Small intestine (tissue), 7 donors: Measurements from ENCODE around the gene RAC3. TPM values are rescaled to one million over a fixed set of nuclear protein-coding genes. Genes with fewer than 3 reads are reported as not detected.

Experiments used
- DNase-seq, 2 donors: peaks; one replicate each; pipeline versions ENCODE4 v3.0.0 to v3.0.0-alpha.2; 2013
- FAIRE-seq: peaks from 2 replicates; lab custom pipeline; 2012; peaks lifted over from hg19 to GRCh38; lab: Jason Lieb, UNC
- H3K27ac ChIP-seq, 3 donors: one replicate each; pipeline ENCODE4 v1.5.1; 2013; ENCODE audit warnings: low read length in 2 of 3, mild to moderate bottlenecking in 2 of 3, control low read depth in 1 of 3, inconsistent platforms in 1 of 3, low read depth in 1 of 3, moderate library complexity in 1 of 3
- H3K27me3 ChIP-seq, 3 donors: one replicate each; pipeline ENCODE4 v1.6.1; 2013; ENCODE audit warnings: low read length in 3 of 3, inconsistent platforms in 1 of 3; ENCODE audit not compliant: control insufficient read depth in 3 of 3, insufficient read depth in 3 of 3
- H3K36me3 ChIP-seq, 3 donors: one replicate each; pipeline ENCODE4 v1.6.1; 2013; ENCODE audit warnings: low read length in 3 of 3, inconsistent platforms in 1 of 3, low read depth in 1 of 3, mild to moderate bottlenecking in 1 of 3, moderate library complexity in 1 of 3; ENCODE audit not compliant: control insufficient read depth in 3 of 3, insufficient read depth in 2 of 3
- H3K4me1 ChIP-seq, 3 donors: one replicate each; pipeline ENCODE4 v1.6.1; 2013; ENCODE audit warnings: low read length in 2 of 3, inconsistent platforms in 1 of 3, low read depth in 1 of 3, mild to moderate bottlenecking in 1 of 3, moderate library complexity in 1 of 3; ENCODE audit not compliant: control insufficient read depth in 3 of 3, insufficient read depth in 2 of 3
- H3K4me3 ChIP-seq, 3 donors: one replicate each; pipeline ENCODE4 v1.5.1; 2013; ENCODE audit warnings: low read length in 3 of 3, control low read depth in 1 of 3, inconsistent platforms in 1 of 3, low read depth in 1 of 3, mild to moderate bottlenecking in 1 of 3, moderate library complexity in 1 of 3
- H3K9me3 ChIP-seq, 2 donors: one replicate each; pipeline ENCODE4 v1.6.1; 2013; ENCODE audit warnings: low read depth in 1 of 2, low read length in 1 of 2; ENCODE audit not compliant: control insufficient read depth in 2 of 2, insufficient read depth in 1 of 2
- WGBS, 3 donors: extraction: QIAGEN DNeasy Blood & Tissue Kit; methylation state at CpG; one replicate each; pipeline ENCODE4 v1.1.7; 2013; 5-methylcytosine and 5-hydroxymethylcytosine counted together
- polyA plus RNA-seq, 4 donors: library from polyadenylated mRNA; stranded (reverse) in 3 of 4; unstranded in 1 of 4; fragments of 200-250 nt in 3 of 4; fragments of 120-200 nt in 1 of 4; gene quantifications; one replicate each; pipeline versions ENCODE4 v1.2.1 to v1.2.3, GENCODE V29; 2013
- donor health status: healthy with polysubstance abuse.
- donor health status: control.
- donor health status: control.
- donor health status: Bipolar disorder and iron deficiency.
- donor health status: healthy.

RAC3 gene
- polyA plus RNA-seq, 4 donors = 0.81 to 11.2 (median 4.4) TPM

DNA sequence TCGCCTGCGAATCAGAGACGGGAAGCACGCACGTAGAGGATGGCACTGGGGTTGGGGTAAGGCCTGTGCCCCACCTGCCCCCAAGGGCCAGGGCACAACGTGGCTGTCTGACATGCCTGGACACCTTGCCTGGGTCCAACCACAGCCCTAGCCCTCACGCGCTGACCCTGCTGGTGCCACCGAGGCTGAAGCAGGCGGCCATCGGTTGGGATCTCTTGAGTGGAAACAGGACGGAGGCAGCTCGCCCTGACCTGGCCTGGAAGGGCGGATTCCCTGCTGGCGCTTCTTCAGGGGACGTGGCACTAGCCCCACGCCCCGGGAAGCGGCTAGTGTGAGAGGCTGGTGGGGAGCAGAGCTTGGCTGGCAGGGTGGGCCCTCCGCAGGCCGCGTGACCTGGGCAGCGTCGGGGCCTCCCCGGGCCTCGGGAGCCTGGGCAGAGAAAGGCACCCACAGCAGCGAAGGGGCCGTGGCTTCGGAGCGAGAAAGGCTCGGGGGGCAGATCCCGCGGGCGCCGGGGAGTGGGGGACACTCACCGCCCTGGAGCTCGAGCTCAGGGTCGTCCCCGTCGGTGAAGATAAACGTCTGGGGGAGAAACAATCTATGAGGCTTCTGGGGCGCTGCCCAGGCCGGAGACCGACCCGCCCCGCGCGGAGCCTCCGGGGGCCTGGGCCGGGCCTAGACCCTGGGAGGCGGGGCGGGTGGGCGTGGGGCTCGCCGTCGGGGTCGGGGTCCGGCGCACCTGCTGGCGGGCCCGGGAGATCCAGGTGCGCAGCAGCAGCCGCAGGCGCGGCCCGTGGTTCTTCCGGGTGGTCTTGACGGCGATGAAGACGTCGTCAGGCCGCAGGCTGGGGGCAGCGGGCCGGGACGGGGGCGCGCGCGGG is 19.5 kb downstream of the RAC3 start:
- Histone ChIP-seq H3K36me3 (peaks cover 0 to 73% (median 7%) of the 10 kb centered on the region in 3 donors), H3K27ac (no peak overlapping the region), H3K4me3 (peak overlapping the region; percentile 56 to 98 (median 86)), H3K27me3 (no peaks in the 10 kb centered on the region), H3K9me3 (no peaks in the 10 kb centered on the region), H3K4me1 (peaks cover 2 to 18% (median 4%) of the 10 kb centered on the region in 3 donors)
- WGBS, 3 donors = 16 to 31% (median 19%) methylated on average over 35 to 79 of the region's 79 CpGs
- no peak for FAIRE-seq
- DNase-seq = peak in 1 of 2 donors; percentile 52

DNA sequence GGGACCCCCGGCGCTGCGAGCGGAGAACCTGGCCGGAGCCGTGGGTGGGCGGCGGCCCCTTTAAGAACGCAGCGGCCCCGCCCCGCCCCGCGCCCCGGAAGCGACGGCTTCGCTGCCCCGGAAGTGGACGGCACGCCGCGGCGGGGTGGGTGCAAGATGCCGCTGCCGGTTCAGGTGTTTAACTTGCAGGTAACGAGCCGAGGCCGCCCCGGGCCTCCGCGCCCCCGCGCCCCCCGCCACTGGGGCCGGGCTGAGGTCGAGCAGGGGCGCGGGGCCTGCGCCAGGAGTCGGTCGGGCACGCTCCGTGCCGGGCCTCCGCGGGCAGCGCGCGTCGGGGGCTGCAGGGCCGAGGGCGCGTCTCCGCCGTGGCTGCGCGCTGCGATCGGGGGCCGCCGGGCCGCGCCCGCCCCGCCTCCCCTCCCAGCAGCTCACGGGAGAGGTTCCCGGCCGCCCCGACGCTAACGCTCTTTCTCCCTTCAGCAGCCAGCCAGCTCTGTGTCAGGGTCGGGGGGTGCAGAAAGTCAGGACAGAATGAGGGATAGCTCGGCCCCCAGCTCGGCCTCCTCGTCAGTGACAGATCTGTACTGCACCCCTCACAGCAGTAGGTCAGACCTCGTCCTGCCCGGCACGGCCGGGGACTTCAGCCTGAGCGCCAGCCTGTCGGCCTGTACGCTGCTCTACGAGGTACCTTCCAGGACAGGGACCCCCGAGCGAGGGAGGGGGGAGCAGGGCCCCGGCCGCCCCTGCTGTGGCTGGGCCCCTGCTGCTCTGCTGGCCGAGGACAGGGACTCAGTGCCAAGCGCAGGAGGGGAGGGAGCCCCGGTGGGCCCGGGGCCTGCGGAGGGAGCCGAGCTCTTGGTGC is 20.5 kb downstream of the RAC3 start, which contains the start of the genes GPS1 and RFNG:
TSS of gene GPS1 (plus strand) at position 123 of the 862 bp plus-strand sequence. CDS start at position 157, 34 bp downstream.
TSS of gene RFNG (minus strand) at position 36 of the 862 bp plus-strand sequence. CDS start 45 bp downstream, outside the sequence.
- Histone ChIP-seq H3K36me3 (peaks cover 2 to 76% (median 10%) of the 10 kb centered on the region in 3 donors), H3K4me3 (peak within 1 kb of the TSS; percentile 64 to 98 (median 86)), H3K4me1 (peaks cover 2 to 18% (median 4%) of the 10 kb centered on the region in 3 donors), H3K27ac (peak within 1 kb of the TSS in 2 of 3 donors; percentile 13 to 24), H3K9me3 (no peaks in the 10 kb centered on the region), H3K27me3 (no peaks in the 10 kb centered on the region)
- no peak for FAIRE-seq
- peak; percentile 75 to 90 for DNase-seq
- 0 to 1% (median 0%) methylated on average over 61 to 94 of the region's 94 CpGs for WGBS, 3 donors

DNA sequence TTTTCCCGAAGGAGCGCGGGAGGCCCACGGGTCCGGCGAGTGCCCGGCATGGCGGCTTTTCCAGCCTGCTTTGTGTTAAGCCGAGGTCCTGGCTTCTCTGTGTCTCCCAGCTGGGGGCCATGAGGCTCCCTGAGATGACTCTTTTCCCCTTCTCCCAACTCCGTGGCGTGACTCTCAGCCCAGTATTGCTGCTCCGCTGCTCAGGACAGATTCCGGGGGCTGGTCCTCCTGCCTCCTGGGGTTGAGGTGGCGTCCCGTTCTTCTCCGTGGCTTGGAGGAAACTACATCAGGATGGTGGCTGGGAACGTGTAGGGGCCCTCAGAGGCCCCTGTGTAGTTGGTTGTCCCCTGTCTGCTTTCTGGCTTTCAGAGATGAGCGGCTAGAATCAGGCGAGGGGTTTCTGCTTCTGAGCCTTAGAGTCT is 21.2 kb downstream of the RAC3 start:
- no peak for FAIRE-seq
- Histone ChIP-seq H3K4me1 (peaks cover 2 to 18% (median 4%) of the 10 kb centered on the region in 3 donors), H3K27ac (no peak overlapping the region), H3K9me3 (no peaks in the 10 kb centered on the region), H3K36me3 (peaks cover 2 to 76% (median 13%) of the 10 kb centered on the region in 3 donors), H3K27me3 (no peaks in the 10 kb centered on the region), H3K4me3 (peak overlapping the region; percentile 64 to 98 (median 86))
- WGBS, 3 donors = 15 to 26% (median 20%) methylated on average over 15 to 19 of the region's 19 CpGs
- DNase-seq = no peak

DNA sequence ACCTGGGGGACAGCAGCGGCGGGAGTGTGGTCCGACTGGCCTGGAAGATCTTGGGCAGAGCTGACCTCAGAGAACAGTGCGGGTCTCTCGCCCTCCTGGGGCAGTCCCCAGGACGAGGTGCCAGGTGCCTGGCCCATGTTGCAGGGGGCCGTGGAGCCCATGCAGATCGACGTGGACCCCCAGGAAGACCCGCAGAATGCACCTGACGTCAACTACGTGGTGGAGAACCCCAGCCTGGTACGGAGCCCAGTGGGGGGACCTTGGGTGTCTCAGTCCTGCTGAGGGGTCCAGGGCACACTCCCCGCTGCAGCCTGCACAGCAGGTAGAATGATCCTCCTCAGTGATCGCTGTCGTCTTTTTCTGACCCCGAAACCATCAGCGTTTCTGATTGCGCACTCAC is 21.7 kb downstream of the RAC3 start:
- Histone ChIP-seq H3K36me3 (peaks cover 2 to 76% (median 17%) of the 10 kb centered on the region in 3 donors), H3K9me3 (no peaks in the 10 kb centered on the region), H3K4me3 (peak overlapping the region in 2 of 3 donors; percentile 64 to 98), H3K27ac (no peak overlapping the region), H3K4me1 (peaks cover 2 to 18% (median 4%) of the 10 kb centered on the region in 3 donors), H3K27me3 (no peaks in the 10 kb centered on the region)
- WGBS, 3 donors = 90 to 93% (median 91%) methylated on average over 16 to 19 of the region's 19 CpGs
- FAIRE-seq (no peak), DNase-seq (no peak)

DNA sequence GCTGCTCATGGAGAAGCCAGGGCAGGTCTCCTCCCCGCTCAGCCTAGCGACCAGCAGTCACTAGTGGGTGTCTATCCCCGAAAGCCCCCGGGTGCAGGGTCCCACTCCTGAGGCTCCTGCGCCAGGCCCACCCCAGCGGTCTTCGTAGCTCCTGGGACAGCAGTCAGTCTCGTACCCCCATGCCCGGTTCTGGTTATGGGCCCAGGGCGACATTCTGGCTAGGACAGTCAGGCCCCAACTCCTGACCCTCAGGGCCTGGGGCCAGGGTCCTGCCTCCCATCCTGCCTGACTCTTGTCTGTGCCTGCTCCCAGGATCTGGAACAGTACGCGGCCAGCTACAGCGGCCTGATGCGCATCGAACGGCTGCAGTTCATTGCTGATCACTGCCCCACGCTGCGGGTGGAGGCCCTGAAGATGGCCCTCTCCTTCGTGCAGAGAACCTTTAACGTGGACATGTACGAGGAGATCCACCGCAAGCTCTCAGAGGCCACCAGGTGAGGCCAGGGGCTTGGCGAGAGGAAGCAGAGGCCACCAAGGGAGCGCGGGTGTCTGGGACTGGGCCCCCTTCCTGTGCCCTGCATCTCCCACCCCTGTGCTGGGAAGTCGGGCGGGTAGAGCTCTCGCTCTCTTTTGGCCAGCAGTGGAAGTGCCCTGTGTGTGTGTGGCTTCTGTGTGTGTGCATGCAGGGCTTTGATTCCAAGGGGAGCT is 22.2 kb downstream of the RAC3 start:
- Histone ChIP-seq H3K4me1 (peaks cover 2 to 18% (median 4%) of the 10 kb centered on the region in 3 donors), H3K9me3 (no peaks in the 10 kb centered on the region), H3K27ac (no peak overlapping the region), H3K4me3 (no peak overlapping the region), H3K36me3 (peaks cover 2 to 76% (median 16%) of the 10 kb centered on the region in 3 donors), H3K27me3 (no peaks in the 10 kb centered on the region)
- 95 to 97% (median 95%) methylated on average over 28 of the region's 28 CpGs for WGBS, 3 donors
- no peak for DNase-seq
- no peak for FAIRE-seq

DNA sequence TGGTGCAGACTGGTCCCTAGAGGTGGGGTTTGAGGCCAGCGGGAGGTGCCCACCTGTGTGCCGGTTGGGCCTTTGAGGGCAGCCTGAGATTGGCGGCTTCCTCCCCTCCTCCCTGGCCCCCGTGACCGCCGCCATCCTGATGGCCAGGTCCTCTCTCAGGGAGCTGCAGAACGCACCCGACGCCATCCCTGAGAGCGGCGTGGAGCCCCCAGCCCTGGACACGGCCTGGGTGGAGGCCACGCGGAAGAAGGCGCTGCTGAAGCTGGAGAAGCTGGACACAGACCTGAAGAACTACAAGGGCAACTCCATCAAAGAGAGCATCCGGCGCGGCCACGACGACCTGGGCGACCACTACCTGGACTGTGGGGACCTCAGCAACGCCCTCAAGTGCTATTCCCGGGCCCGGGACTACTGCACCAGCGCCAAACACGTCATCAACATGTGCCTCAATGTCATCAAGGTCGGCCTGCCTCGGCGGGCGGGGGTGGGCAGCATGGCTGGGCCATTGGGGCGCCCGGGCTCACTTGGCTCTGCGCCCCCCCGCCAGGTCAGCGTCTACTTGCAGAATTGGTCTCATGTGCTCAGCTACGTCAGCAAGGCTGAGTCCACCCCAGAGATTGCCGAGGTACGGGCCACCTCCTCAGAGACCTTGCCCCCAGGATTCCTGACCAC is 23.0 kb downstream of the RAC3 start:
- Histone ChIP-seq H3K9me3 (no peaks in the 10 kb centered on the region), H3K27ac (no peak overlapping the region), H3K27me3 (no peaks in the 10 kb centered on the region), H3K36me3 (peaks cover 2 to 76% (median 18%) of the 10 kb centered on the region in 3 donors), H3K4me1 (peaks cover 2 to 18% (median 4%) of the 10 kb centered on the region in 3 donors), H3K4me3 (no peak overlapping the region)
- DNase-seq = no peak
- FAIRE-seq = no peak
- WGBS, 3 donors = 92 to 94% (median 93%) methylated on average over 33 to 38 of the region's 38 CpGs
